ENCODE data around the gene NACC1. TPM values are rescaled to one million over a fixed set of nuclear protein-coding genes. Genes with fewer than 3 reads are reported as not detected.

Gene NACC1
- total and polyA plus RNA-seq, 2 donors from 2014 or later: 16.7 to 46.1 TPM

GRCh38 chr19:13151605-13152355 lies 33.7 kb downstream of the NACC1 start:
- Histone ChIP-seq H3K27ac (ENCODE audit: low read depth in 2 of 2, low read length in 2 of 2) (peak overlapping the region; percentile 98 to 100), H3K9me3 (ENCODE audit: control insufficient read depth in 2 of 3, insufficient read depth in 1 of 3, low read length in 3 of 3) (no peaks in the 10 kb centered on the region), H3K9ac (ENCODE audit: low read length in 3 of 3) (peak overlapping the region; percentile 95 to 100 (median 98)), H3K4me3 (ENCODE audit: low read length in 3 of 3) (peak overlapping the region; percentile 96 to 99 (median 98)), H3K27me3 (ENCODE audit: control insufficient read depth, insufficient read depth, low read length) (no peaks in the 10 kb centered on the region), H3K36me3 (ENCODE audit: control insufficient read depth in 2 of 3, insufficient read depth in 3 of 3, low read length in 3 of 3) (no peaks in the 10 kb centered on the region), H3K4me1 (ENCODE audit: control insufficient read depth in 2 of 3, insufficient read depth in 2 of 3, low read depth in 1 of 3, low read length in 3 of 3) (peaks cover 0 to 12% (median 0%) of the 10 kb centered on the region in 3 donors)
- FAIRE-seq (no peak), DNase-seq (peak; percentile 99)
- TF ChIP-seq, protein P1, sequence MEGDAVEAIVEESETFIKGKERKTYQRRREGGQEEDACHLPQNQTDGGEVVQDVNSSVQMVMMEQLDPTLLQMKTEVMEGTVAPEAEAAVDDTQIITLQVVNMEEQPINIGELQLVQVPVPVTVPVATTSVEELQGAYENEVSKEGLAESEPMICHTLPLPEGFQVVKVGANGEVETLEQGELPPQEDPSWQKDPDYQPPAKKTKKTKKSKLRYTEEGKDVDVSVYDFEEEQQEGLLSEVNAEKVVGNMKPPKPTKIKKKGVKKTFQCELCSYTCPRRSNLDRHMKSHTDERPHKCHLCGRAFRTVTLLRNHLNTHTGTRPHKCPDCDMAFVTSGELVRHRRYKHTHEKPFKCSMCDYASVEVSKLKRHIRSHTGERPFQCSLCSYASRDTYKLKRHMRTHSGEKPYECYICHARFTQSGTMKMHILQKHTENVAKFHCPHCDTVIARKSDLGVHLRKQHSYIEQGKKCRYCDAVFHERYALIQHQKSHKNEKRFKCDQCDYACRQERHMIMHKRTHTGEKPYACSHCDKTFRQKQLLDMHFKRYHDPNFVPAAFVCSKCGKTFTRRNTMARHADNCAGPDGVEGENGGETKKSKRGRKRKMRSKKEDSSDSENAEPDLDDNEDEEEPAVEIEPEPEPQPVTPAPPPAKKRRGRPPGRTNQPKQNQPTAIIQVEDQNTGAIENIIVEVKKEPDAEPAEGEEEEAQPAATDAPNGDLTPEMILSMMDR (IDR thresholded peaks at IDR 0.05; ENCODE audit: borderline replicate concordance, extremely low read depth, insufficient read depth): no peak
- intact Hi-C loops (cut with DNase I): no loop called here

DNA sequence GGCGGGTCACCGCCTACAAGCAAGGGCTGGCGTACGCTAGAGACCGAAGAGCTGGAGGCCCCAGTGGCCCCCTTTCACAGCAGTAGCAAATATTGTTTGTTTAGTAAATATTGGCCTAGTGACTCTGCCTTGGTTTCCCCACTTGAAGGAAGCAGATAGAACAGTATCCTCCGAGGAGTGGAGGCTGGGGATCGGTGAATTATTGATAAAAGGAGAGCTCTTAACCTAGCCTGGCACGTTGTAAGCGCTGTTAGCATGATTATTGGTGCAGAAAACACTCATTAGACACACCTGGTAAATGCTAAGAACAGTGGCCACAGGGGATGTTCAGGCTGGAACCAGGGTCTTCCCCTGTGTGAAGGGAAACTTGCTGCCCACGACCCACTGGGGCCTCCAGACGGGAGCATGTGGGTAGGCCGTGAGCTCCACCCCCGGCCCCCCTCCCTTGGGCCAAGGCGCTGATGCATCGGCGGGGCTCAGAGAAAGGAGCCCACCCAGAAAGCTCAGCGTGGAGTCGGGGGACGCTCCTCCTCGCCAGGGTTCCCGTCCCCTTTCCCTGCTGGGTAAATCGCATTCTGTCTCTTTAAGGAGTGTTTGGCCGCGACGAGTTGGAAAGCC lies 34.4 kb downstream of the NACC1 start:
- Histone ChIP-seq H3K27ac (ENCODE audit: low read depth in 2 of 2, low read length in 2 of 2) (peak overlapping the region; percentile 98), H3K36me3 (ENCODE audit: control insufficient read depth in 2 of 3, insufficient read depth in 3 of 3, low read length in 3 of 3) (no peaks in the 10 kb centered on the region), H3K9ac (ENCODE audit: low read length in 3 of 3) (peak overlapping the region; percentile 83 to 91 (median 83)), H3K4me1 (ENCODE audit: control insufficient read depth in 2 of 3, insufficient read depth in 2 of 3, low read depth in 1 of 3, low read length in 3 of 3) (peaks cover 0 to 15% (median 0%) of the 10 kb centered on the region in 3 donors), H3K27me3 (ENCODE audit: control insufficient read depth, insufficient read depth, low read length) (no peaks in the 10 kb centered on the region), H3K4me3 (ENCODE audit: low read length in 3 of 3) (peak overlapping the region; percentile 93 to 99 (median 95)), H3K9me3 (ENCODE audit: control insufficient read depth in 2 of 3, insufficient read depth in 1 of 3, low read length in 3 of 3) (no peaks in the 10 kb centered on the region)
- FAIRE-seq (no peak), DNase-seq (no peak)
- TF ChIP-seq, protein P1 (IDR thresholded peaks at IDR 0.05; ENCODE audit: borderline replicate concordance, extremely low read depth, insufficient read depth): no peak
- intact Hi-C loops (cut with DNase I): no loop called here

GRCh38 chr19:13152974-13153568 lies 35.0 kb downstream of the NACC1 start:
- intact Hi-C loops (cut with DNase I): no loop called here
- Histone ChIP-seq H3K4me1 (ENCODE audit: control insufficient read depth in 2 of 3, insufficient read depth in 2 of 3, low read depth in 1 of 3, low read length in 3 of 3) (peaks cover 0 to 15% (median 0%) of the 10 kb centered on the region in 3 donors), H3K9me3 (ENCODE audit: control insufficient read depth in 2 of 3, insufficient read depth in 1 of 3, low read length in 3 of 3) (no peaks in the 10 kb centered on the region), H3K36me3 (ENCODE audit: control insufficient read depth in 2 of 3, insufficient read depth in 3 of 3, low read length in 3 of 3) (no peaks in the 10 kb centered on the region), H3K27me3 (ENCODE audit: control insufficient read depth, insufficient read depth, low read length) (no peaks in the 10 kb centered on the region), H3K9ac (ENCODE audit: low read length in 3 of 3) (peak overlapping the region; percentile 83 to 99 (median 91)), H3K27ac (ENCODE audit: low read depth in 2 of 2, low read length in 2 of 2) (peak overlapping the region; percentile 98), H3K4me3 (ENCODE audit: low read length in 3 of 3) (peak overlapping the region; percentile 93 to 99 (median 95))
- TF ChIP-seq, protein P1 (IDR thresholded peaks at IDR 0.05; ENCODE audit: borderline replicate concordance, extremely low read depth, insufficient read depth): no peak
- FAIRE-seq (peak; percentile 50), DNase-seq (peak; percentile 98 to 99 (median 99))

Measured in kidney (tissue), 14 donors.